HFF-Myc (cell line): Measurements from ENCODE around the gene FLOT1.

Source experiments
- DNase-seq: peaks from one replicate; pipeline ENCODE4 v3.0.0-alpha.2; 2011; ENCODE audit warnings: low read depth; ENCODE audit errors: extremely low read depth
- H3K4me3 ChIP-seq: replicated peaks from 2 replicates; pipeline ENCODE4 v1.5.1; 2011; ENCODE audit warnings: low read depth, mild to moderate bottlenecking, control low read depth, low read length
- CTCF ChIP-seq: IDR thresholded peaks from 2 replicates; pipeline ENCODE4 v1.5.1; 2012; ENCODE audit warnings: mild to moderate bottlenecking, low read depth, low read length, control low read depth; ENCODE audit errors: missing control alignments

The FLOT1 gene

DNA sequence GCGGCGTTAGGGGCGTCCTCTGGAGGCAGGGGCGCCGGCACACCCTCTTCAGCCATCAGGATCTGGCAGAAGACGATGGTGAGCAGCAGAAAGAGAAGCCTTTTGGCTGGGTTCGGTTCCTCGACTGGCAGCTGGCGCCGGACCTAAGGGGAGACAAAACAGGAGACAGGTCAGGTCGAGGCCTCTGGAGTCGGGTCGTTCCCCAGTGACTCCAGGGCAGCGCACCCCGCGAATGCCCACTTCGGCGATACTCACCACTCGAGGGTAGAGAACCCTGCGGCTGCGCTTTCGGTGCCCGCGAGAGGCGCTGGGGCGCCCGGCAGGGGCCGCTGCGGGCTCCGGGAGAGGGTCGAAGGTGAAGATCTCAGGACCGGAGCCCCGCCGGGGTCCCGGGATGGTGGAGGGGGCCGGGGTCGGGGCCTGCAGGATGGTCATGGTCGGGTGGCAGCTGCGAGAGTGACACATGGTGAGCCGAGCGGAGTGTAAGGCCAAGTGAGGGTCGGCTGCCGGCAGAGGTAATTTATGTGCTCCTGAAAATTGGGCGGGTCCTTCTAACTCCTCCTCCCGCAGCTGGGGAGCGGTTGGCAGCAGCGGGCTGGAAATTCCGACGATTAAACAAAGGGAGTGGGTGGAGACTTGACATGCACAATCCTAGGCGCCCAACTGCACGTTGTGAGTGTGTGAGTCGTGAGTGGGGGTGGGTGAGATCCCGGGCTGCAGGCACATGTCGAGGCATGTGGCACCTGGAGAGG is 1.7 kb upstream of the FLOT1 start, which contains the start of gene IER3:
TSS of gene IER3 (minus strand) at position 494 of the 752 bp plus-strand sequence. CDS start at position 465, 29 bp downstream.
- no peak for DNase-seq
- peak; percentile 63 for TF ChIP-seq CTCF
- H3K4me3 ChIP-seq: peak within 1 kb of the TSS; percentile 77

GRCh38 chr6:30743099-30744053 is 889 bp upstream of the FLOT1 start:
- no peak for DNase-seq
- TF ChIP-seq CTCF: no peak

DNA sequence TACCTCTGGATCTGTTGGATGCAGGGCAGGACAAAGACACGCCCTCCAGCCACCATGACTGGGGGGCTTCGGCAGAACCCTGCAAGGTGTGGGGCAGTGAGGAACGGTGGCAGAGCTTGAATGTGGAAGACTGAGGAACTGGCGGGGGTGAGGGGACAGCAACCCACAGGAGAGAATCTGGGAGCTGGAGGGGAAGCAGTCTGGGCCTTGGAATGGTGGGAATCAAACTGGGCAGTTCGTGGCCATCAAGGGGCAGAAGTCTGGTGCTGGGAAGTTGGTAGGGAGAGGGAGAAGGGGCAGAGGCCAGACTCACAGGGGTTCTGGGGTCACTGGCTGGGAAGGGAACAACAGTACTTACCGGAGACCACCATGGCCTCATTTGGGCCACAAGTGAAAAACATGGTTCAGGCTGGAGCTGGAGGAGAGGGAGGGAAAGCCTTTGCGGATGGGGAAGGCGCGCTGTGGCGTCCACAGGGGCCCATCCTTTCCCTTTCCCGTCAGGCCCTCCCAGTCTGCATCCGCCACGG is 635 bp downstream of the FLOT1 start:
- no peak for TF ChIP-seq CTCF
- no peak for DNase-seq
- H3K4me3 ChIP-seq: peak overlapping the region; percentile 77

More at GRCh38 chr6:30743099-30744053, 889 bp upstream of the FLOT1 start:
- peak overlapping the region; percentile 77 for H3K4me3 ChIP-seq

DNA sequence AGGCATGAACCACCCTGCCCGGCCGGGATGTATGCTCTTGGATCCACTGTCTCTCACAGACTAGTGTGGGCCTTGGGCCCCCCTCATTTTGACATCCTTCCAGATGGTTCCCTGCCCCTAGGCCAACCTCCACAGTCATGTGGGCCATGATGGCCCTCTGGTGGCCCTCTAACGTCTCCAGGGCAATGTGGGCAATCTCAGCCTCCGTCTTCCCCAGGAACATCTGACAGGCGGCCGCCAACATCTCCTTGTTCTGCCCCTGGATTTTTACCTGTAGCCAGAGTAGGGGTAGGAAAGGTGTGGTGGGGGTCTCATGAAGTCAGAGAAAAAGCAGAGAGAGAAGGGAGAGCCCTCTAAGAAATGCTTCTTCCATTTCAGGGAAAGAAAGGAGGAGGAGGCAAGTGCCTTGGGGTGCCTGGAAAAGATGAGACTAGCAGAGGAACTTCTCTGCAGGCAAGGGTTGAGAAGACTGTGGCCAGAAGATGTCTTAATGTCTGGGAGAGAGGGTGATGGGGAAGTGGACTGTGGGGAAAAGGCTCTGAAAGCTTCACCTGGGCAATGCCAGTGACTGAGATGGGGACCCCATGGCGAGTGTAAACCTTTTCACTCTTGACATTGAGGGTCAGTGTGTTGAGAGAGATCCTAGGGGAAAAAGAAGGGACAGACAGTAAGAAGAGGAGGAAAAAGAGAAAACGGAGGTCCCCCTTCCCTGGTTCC is 1.3 kb downstream of the FLOT1 start:
- peak overlapping the region; percentile 77 for H3K4me3 ChIP-seq
- no peak for TF ChIP-seq CTCF
- DNase-seq: no peak

DNA sequence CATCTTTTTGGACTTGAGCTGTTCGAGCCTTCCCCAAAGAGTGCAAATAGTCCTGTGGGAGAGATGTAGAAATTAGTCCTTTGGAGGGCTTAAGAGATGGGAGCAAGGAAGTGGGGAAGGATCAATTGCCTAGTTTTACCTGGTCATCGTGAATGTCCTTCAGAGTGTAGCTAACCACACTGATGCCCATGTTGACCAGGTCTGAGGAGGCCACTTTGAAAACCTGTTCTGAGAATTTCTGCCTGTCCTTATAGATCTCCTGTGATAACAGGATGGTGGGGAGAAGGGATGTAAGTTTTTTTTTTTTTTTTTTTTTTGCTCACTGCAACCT is 2.0 kb downstream of the FLOT1 start:
- no peak for DNase-seq
- TF ChIP-seq CTCF: no peak
- H3K4me3 ChIP-seq: no peak overlapping the region

- H3K4me3 ChIP-seq: no peak overlapping the region
- DNase-seq: no peak
- no peak for TF ChIP-seq CTCF
Measured at GRCh38 chr6:30738532-30738931, 4.0 kb downstream of the FLOT1 start.
